ENCODE data around the gene ZNF219. TPM values are rescaled to one million over a fixed set of nuclear protein-coding genes. Genes with fewer than 3 reads are reported as not detected.
A peak's percentile ranks its signal among the peaks of the same experiment; 100 is the strongest.

ZNF219 gene
- total and polyA plus RNA-seq, 2 of the 13 experiments (the other 11 are each of a cell fraction or from before 2014, with no cell fraction given) = 34.5 to 36.6 TPM

DNA sequence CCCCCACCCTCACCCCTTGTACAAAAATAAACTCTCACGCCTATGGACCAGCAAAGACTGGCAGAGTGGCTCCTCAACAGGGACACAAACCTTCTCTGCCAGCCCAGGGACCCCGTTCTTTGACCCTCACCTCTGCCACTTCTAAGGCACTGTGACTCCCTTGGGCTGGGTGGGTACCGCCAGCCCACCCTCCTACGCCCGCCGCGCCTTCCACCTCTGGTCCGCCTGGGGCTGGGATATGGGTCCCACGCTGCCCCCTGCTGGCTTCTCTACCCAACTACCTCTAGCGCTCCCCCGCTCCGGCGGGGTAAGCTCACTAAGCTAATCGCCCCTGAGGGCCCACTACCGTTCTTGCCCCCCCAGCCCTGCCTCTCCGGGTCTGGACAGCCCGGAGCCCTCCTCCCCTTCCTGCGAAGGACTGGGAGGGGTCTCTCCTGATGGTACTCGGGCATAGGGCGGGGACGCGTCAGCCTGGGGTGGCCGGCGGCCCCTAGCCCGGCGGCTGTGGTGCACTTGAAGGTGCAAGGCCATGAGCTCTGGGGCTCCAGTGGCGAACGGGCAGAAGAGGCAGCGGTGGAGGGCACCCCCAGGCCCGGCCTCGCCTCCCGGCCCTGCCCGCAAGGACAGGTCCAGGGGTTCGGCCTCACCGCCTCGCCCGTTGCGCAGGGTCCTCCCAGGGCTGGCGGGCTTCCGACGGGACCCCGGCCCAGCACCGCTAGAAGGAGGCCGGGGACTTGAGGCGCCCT is 8.1 kb downstream of the ZNF219 start (continued):
- TF ChIP-seq ZNF282 (IDR thresholded peaks at IDR 0.05; ENCODE audit: partially characterized antibody) (no peak), ATM (IDR thresholded peaks at IDR 0.05; ENCODE audit: borderline replicate concordance) (no peak), THAP8 (CRISPR knock-in tag; IDR thresholded peaks at IDR 0.05; ENCODE audit: borderline replicate concordance) (no peak), ZNF674 (CRISPR knock-in tag; IDR thresholded peaks at IDR 0.05; ENCODE audit: low read depth) (no peak), ZNF580 (CRISPR knock-in tag; IDR thresholded peaks at IDR 0.05; ENCODE audit: borderline replicate concordance, low read depth) (peak; percentile 79; the same call in 1 of the 2 replicates), PCBP2 (optimal IDR thresholded peaks at IDR 0.05; ENCODE audit: low read depth, low read length, poor library complexity, severe bottlenecking) (no peak), REL (CRISPR knock-in tag; conservative IDR thresholded peaks at IDR 0.05) (no peak), ZNF253 (CRISPR knock-in tag; IDR thresholded peaks at IDR 0.05; ENCODE audit: borderline replicate concordance) (no peak), FIP1L1 (IDR thresholded peaks at IDR 0.05; ENCODE audit: borderline replicate concordance, insufficient read depth, low read depth, low read length) (no peak), RAD21 (CRISPR knock-in tag; IDR thresholded peaks at IDR 0.05) (peak; percentile 80), RBFOX2 (IDR thresholded peaks at IDR 0.05; ENCODE audit: low read depth, low read length) (peak; percentile 87), SIX1 (CRISPR knock-in tag; IDR thresholded peaks at IDR 0.05; ENCODE audit: borderline replicate concordance) (no peak), ZNF136 (CRISPR knock-in tag; IDR thresholded peaks at IDR 0.05; ENCODE audit: low read depth) (no peak), ZNF34 (CRISPR knock-in tag; IDR thresholded peaks at IDR 0.05; ENCODE audit: borderline replicate concordance) (no peak), ZNF672 (CRISPR knock-in tag; IDR thresholded peaks at IDR 0.05) (no peak), ZNF75D (CRISPR knock-in tag; IDR thresholded peaks at IDR 0.05; ENCODE audit: borderline replicate concordance) (0 out of 2 replicates have a peak, but pooled peaks have one; percentile 33), NFYC (CRISPR knock-in tag; IDR thresholded peaks at IDR 0.05) (no peak), ZNF230 (CRISPR knock-in tag; IDR thresholded peaks at IDR 0.05) (no peak), NFE2L2 (IDR thresholded peaks at IDR 0.05; ENCODE audit: low read length) (no peak), ZNF792 (CRISPR knock-in tag; IDR thresholded peaks at IDR 0.05) (no peak), NFKBIZ (CRISPR knock-in tag; IDR thresholded peaks at IDR 0.05) (no peak), ZNF768 (CRISPR knock-in tag; IDR thresholded peaks at IDR 0.05) (peak; percentile 75; the same call in 1 of the 2 replicates), HOXA7 (CRISPR knock-in tag; IDR thresholded peaks at IDR 0.05) (peak; percentile 46; the same call in 1 of the 2 replicates), DMAP1 (CRISPR knock-in tag; IDR thresholded peaks at IDR 0.05) (no peak), SMAD1 (CRISPR knock-in tag; IDR thresholded peaks at IDR 0.05; ENCODE audit: borderline replicate concordance, low read depth) (no peak)
- TF ChIP-seq, protein P1, sequence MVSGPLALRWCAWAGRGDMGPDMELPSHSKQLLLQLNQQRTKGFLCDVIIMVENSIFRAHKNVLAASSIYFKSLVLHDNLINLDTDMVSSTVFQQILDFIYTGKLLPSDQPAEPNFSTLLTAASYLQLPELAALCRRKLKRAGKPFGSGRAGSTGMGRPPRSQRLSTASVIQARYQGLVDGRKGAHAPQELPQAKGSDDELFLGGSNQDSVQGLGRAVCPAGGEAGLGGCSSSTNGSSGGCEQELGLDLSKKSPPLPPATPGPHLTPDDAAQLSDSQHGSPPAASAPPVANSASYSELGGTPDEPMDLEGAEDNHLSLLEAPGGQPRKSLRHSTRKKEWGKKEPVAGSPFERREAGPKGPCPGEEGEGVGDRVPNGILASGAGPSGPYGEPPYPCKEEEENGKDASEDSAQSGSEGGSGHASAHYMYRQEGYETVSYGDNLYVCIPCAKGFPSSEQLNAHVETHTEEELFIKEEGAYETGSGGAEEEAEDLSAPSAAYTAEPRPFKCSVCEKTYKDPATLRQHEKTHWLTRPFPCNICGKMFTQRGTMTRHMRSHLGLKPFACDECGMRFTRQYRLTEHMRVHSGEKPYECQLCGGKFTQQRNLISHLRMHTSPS (CRISPR knock-in tag; IDR thresholded peaks at IDR 0.05; ENCODE audit: low read depth) = no peak
- TF ChIP-seq, protein P2, sequence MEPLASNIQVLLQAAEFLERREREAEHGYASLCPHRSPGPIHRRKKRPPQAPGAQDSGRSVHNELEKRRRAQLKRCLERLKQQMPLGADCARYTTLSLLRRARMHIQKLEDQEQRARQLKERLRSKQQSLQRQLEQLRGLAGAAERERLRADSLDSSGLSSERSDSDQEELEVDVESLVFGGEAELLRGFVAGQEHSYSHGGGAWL (CRISPR knock-in tag; IDR thresholded peaks at IDR 0.05) = no peak; the same call in 1 of the 2 replicates
- TF ChIP-seq, protein P3, sequence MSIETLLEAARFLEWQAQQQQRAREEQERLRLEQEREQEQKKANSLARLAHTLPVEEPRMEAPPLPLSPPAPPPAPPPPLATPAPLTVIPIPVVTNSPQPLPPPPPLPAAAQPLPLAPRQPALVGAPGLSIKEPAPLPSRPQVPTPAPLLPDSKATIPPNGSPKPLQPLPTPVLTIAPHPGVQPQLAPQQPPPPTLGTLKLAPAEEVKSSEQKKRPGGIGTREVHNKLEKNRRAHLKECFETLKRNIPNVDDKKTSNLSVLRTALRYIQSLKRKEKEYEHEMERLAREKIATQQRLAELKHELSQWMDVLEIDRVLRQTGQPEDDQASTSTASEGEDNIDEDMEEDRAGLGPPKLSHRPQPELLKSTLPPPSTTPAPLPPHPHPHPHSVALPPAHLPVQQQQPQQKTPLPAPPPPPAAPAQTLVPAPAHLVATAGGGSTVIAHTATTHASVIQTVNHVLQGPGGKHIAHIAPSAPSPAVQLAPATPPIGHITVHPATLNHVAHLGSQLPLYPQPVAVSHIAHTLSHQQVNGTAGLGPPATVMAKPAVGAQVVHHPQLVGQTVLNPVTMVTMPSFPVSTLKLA (IDR thresholded peaks at IDR 0.05) = no peak

Data from HepG2 (cell line).